Peyer's patch (tissue), 4 donors: ENCODE measurements around the gene E4F1. TPM values are rescaled to one million over a fixed set of nuclear protein-coding genes. Genes with fewer than 3 reads are reported as not detected.

ENCODE experiments used
- DNase-seq, 3 donors: peaks; one replicate each; pipeline ENCODE4 v3.0.0-alpha.2; 2017 to 2019
- H3K27ac ChIP-seq, 4 donors: fragments of 200-600 bp; sonication (generic); one replicate each; pipeline ENCODE4 v1.5.1; 2016 to 2019
- H3K27me3 ChIP-seq, 2 donors: fragments of 200-600 bp; sonication (generic); one replicate each; pipeline ENCODE4 v1.5.1; 2019
- H3K36me3 ChIP-seq, 3 donors: fragments of 200-600 bp; sonication (generic); one replicate each; pipeline ENCODE4 v1.5.1; 2016 to 2019
- H3K4me1 ChIP-seq, 4 donors: fragments of 200-600 bp; sonication (generic); one replicate each; pipeline ENCODE4 v1.5.1; 2016 to 2019
- H3K4me3 ChIP-seq, 4 donors: fragments of 200-600 bp; sonication (generic); 1 replicate in 3 of 4; 2 replicates in 1 of 4; pipeline ENCODE4 v1.5.1; 2016 to 2019; ENCODE audit warnings: mild to moderate bottlenecking in 1 of 4
- H3K9me3 ChIP-seq, 4 donors: fragments of 200-600 bp; sonication (generic); one replicate each; pipeline ENCODE4 v1.5.1; 2016 to 2019; ENCODE audit warnings: mild to moderate bottlenecking in 1 of 4
- CTCF ChIP-seq, 6 experiments: fragments of 450-650 bp in 4 of 6; fragments of 200-600 bp in 2 of 6; sonication (generic) in 1 of 6; IDR thresholded peaks; one replicate each; pipeline ENCODE4 v1.5.1; 2017 to 2019; ENCODE audit warnings: antibody characterized with exemption in 6 of 6, mild to moderate bottlenecking in 3 of 6, moderate library complexity in 1 of 6
- POLR2A ChIP-seq, 2 donors: fragments of 450-650 bp; IDR thresholded peaks; one replicate each; pipeline ENCODE4 v1.5.1; 2017; ENCODE audit warnings: antibody characterized with exemption in 2 of 2, mild to moderate bottlenecking in 2 of 2, moderate library complexity in 2 of 2
- total RNA-seq, 4 donors: library from RNA; depleted of rRNA; stranded (reverse); fragments of >200 nt; gene quantifications; one replicate each; pipeline ENCODE4 v1.1.0, GENCODE V29; 2016

Gene E4F1
- total RNA-seq, 4 donors from 2014 or later, result 35.6 to 124 (median 76.2) TPM

- Histone ChIP-seq H3K9me3 (no peaks in the 10 kb centered on the region), H3K27ac (no peak overlapping the region), H3K36me3 (peaks cover 0 to 55% (median 0%) of the 10 kb centered on the region in 3 donors), H3K4me3 (no peak overlapping the region), H3K4me1 (peaks cover 0 to 19% (median 11%) of the 10 kb centered on the region in 4 donors), H3K27me3 (no peaks in the 10 kb centered on the region)
- no peak for TF ChIP-seq CTCF (IDR thresholded peaks at IDR 0.05)
- no peak for TF ChIP-seq POLR2A (IDR thresholded peaks at IDR 0.05)
- DNase-seq, result no peak
Observed at GRCh38 chr16:2228161-2228824, 4.9 kb downstream of the E4F1 start.

GRCh38 chr16:2229091-2229490, 5.7 kb downstream of the E4F1 start:
- DNase-seq, result no peak
- H3K4me1 ChIP-seq, result peaks cover 0 to 19% (median 10%) of the 10 kb centered on the region in 4 donors
- no peak overlapping the region for H3K4me3 ChIP-seq
- no peaks in the 10 kb centered on the region for H3K27me3 ChIP-seq
- H3K9me3 ChIP-seq, result no peaks in the 10 kb centered on the region
- no peak overlapping the region for H3K27ac ChIP-seq
- peaks cover 0 to 63% (median 0%) of the 10 kb centered on the region in 3 donors for H3K36me3 ChIP-seq
- TF ChIP-seq CTCF (IDR thresholded peaks at IDR 0.05) (no peak), POLR2A (IDR thresholded peaks at IDR 0.05) (no peak)

GRCh38 chr16:2229632-2230250, 6.3 kb downstream of the E4F1 start:
- peaks cover 0 to 13% (median 4%) of the 10 kb centered on the region in 4 donors for H3K4me1 ChIP-seq
- TF ChIP-seq POLR2A (IDR thresholded peaks at IDR 0.05), result no peak
- no peak for TF ChIP-seq CTCF (IDR thresholded peaks at IDR 0.05)
- H3K27ac ChIP-seq, result no peak overlapping the region
- no peaks in the 10 kb centered on the region for H3K27me3 ChIP-seq
- peaks cover 0 to 69% (median 0%) of the 10 kb centered on the region in 3 donors for H3K36me3 ChIP-seq
- DNase-seq, result no peak
- no peaks in the 10 kb centered on the region for H3K9me3 ChIP-seq
- no peak overlapping the region for H3K4me3 ChIP-seq

- Histone ChIP-seq H3K36me3 (peaks cover 0 to 75% (median 0%) of the 10 kb centered on the region in 3 donors), H3K4me3 (no peak overlapping the region), H3K27ac (no peak overlapping the region), H3K27me3 (no peaks in the 10 kb centered on the region), H3K4me1 (peaks cover 0 to 10% (median under 1%) of the 10 kb centered on the region in 4 donors), H3K9me3 (no peaks in the 10 kb centered on the region)
- TF ChIP-seq CTCF (IDR thresholded peaks at IDR 0.05) (no peak), POLR2A (IDR thresholded peaks at IDR 0.05) (no peak)
- no peak for DNase-seq
Observed at GRCh38 chr16:2230376-2230775, 7.0 kb downstream of the E4F1 start.

- Histone ChIP-seq H3K27ac (no peak overlapping the region), H3K36me3 (peaks cover 0 to 82% (median 0%) of the 10 kb centered on the region in 3 donors), H3K4me1 (peaks cover 0 to 16% (median 3%) of the 10 kb centered on the region in 4 donors), H3K4me3 (no peak overlapping the region), H3K27me3 (peaks cover 0 to 6% of the 10 kb centered on the region in 2 donors), H3K9me3 (no peaks in the 10 kb centered on the region)
- TF ChIP-seq POLR2A (IDR thresholded peaks at IDR 0.05) (no peak), CTCF (IDR thresholded peaks at IDR 0.05) (no peak)
- DNase-seq, result no peak
Observed at GRCh38 chr16:2231016-2231931, 7.9 kb downstream of the E4F1 start.
